ENCODE measurements around the gene PDAP1. TPM values are rescaled to one million over a fixed set of nuclear protein-coding genes. Genes with fewer than 3 reads are reported as not detected.

PDAP1 gene
- total and polyA plus RNA-seq, 9 of the 15 experiments (the other 6 are each of a cell fraction or from before 2014, with no cell fraction given): 10.2 to 315 (median 129) TPM

DNA sequence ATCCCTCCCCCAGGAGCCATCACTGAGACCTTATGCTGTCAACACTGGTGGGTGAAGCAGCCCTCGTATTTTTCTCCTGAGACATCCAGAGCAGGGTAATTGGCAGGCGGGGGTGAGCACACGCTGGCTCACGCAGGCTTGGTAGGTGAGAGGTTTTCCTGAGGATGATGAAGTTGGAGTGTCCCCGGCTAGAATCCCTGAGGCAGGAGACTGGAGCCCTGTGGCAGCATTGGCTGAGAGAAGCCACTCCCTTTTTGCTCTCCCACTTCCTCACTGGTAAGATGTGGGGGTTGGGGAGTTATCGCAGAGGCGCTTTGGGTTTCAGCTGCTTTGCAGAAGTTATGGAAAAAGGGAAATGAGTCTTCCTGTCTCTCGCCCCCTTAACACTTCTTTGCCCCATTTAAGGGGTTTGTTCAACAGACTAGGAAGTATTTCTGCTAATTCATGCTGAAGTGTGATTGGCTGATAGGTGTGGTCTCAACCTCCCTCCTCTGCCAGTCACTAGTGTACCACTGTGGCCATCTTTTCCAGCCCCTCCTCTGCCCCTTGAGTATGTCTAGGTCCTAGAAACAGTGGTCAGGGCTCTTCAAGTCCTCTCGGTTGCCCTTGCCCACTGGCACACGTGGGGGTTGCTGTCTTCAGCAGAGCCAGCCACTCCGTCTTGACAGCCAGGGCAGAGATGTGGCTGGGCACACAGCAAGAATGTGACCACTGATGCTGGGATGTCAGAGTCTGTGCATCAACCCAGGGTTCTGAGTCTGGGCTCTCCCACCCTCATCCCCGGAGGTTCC, 28.2 kb downstream of the PDAP1 start (continued):
- TF ChIP-seq, protein P1, sequence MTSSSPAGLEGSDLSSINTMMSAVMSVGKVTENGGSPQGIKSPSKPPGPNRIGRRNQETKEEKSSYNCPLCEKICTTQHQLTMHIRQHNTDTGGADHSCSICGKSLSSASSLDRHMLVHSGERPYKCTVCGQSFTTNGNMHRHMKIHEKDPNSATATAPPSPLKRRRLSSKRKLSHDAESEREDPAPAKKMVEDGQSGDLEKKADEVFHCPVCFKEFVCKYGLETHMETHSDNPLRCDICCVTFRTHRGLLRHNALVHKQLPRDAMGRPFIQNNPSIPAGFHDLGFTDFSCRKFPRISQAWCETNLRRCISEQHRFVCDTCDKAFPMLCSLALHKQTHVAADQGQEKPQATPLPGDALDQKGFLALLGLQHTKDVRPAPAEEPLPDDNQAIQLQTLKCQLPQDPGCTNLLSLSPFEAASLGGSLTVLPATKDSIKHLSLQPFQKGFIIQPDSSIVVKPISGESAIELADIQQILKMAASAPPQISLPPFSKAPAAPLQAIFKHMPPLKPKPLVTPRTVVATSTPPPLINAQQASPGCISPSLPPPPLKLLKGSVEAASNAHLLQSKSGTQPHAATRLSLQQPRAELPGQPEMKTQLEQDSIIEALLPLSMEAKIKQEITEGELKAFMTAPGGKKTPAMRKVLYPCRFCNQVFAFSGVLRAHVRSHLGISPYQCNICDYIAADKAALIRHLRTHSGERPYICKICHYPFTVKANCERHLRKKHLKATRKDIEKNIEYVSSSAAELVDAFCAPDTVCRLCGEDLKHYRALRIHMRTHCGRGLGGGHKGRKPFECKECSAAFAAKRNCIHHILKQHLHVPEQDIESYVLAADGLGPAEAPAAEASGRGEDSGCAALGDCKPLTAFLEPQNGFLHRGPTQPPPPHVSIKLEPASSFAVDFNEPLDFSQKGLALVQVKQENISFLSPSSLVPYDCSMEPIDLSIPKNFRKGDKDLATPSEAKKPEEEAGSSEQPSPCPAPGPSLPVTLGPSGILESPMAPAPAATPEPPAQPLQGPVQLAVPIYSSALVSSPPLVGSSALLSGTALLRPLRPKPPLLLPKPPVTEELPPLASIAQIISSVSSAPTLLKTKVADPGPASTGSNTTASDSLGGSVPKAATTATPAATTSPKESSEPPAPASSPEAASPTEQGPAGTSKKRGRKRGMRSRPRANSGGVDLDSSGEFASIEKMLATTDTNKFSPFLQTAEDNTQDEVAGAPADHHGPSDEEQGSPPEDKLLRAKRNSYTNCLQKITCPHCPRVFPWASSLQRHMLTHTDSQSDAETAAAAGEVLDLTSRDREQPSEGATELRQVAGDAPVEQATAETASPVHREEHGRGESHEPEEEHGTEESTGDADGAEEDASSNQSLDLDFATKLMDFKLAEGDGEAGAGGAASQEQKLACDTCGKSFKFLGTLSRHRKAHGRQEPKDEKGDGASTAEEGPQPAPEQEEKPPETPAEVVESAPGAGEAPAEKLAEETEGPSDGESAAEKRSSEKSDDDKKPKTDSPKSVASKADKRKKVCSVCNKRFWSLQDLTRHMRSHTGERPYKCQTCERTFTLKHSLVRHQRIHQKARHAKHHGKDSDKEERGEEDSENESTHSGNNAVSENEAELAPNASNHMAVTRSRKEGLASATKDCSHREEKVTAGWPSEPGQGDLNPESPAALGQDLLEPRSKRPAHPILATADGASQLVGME (CRISPR knock-in tag; IDR thresholded peaks at IDR 0.05): 0 out of 2 replicates have a peak, but pooled peaks have one; percentile 53
- TF ChIP-seq TEAD1 (CRISPR knock-in tag; IDR thresholded peaks at IDR 0.05) (0 out of 4 replicates have a peak, but pooled peaks of 1 of the 2 experiments have one; percentile 23), MYNN (IDR thresholded peaks at IDR 0.05) (peak; percentile 10; the same call in 1 of the 2 replicates), MYNN (CRISPR knock-in tag; IDR thresholded peaks at IDR 0.05) (no peak), ZNF133 (CRISPR knock-in tag; IDR thresholded peaks at IDR 0.05) (no peak), CTBP1 (IDR thresholded peaks at IDR 0.05; ENCODE audit: borderline replicate concordance) (peak; percentile 34; the same call in 1 of the 2 replicates), HDAC2 (IDR thresholded peaks at IDR 0.05) (0 out of 2 replicates have a peak, but pooled peaks have one; percentile 34), ARID1B (IDR thresholded peaks at IDR 0.05) (peak; percentile 38; the same call in 1 of the 2 replicates), ZNF165 (CRISPR knock-in tag; IDR thresholded peaks at IDR 0.05; ENCODE audit: borderline replicate concordance) (0 out of 2 replicates have a peak, but pooled peaks have one; percentile 21), FOXP1 (CRISPR knock-in tag; IDR thresholded peaks at IDR 0.05) (0 out of 2 replicates have a peak, but pooled peaks have one; percentile 61), MAFF (IDR thresholded peaks at IDR 0.05; ENCODE audit: low read length) (peak; percentile 49; the same call in 1 of the 2 replicates), ZNF76 (CRISPR knock-in tag; IDR thresholded peaks at IDR 0.05; ENCODE audit: borderline replicate concordance) (no peak), POU5F1 (IDR thresholded peaks at IDR 0.05; ENCODE audit: borderline replicate concordance, low read depth, low read length, partially characterized antibody) (no peak), TAF9B (IDR thresholded peaks at IDR 0.05; ENCODE audit: partially characterized antibody) (no peak), STAT5A (IDR thresholded peaks at IDR 0.05; ENCODE audit: borderline replicate concordance, low read length) (no peak), TARDBP (IDR thresholded peaks at IDR 0.05) (0 out of 2 replicates have a peak, but pooled peaks have one; percentile 15), NRF1 (conservative IDR thresholded peaks at IDR 0.05 in 1 of 2, IDR thresholded peaks at IDR 0.05 in 1 of 2) (0 out of 4 replicates have a peak, but pooled peaks of 1 of the 2 experiments have one; percentile 36)
- TF ChIP-seq, protein P2, sequence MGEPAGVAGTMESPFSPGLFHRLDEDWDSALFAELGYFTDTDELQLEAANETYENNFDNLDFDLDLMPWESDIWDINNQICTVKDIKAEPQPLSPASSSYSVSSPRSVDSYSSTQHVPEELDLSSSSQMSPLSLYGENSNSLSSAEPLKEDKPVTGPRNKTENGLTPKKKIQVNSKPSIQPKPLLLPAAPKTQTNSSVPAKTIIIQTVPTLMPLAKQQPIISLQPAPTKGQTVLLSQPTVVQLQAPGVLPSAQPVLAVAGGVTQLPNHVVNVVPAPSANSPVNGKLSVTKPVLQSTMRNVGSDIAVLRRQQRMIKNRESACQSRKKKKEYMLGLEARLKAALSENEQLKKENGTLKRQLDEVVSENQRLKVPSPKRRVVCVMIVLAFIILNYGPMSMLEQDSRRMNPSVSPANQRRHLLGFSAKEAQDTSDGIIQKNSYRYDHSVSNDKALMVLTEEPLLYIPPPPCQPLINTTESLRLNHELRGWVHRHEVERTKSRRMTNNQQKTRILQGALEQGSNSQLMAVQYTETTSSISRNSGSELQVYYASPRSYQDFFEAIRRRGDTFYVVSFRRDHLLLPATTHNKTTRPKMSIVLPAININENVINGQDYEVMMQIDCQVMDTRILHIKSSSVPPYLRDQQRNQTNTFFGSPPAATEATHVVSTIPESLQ (CRISPR knock-in tag; IDR thresholded peaks at IDR 0.05): peak; percentile 88
- TF ChIP-seq, protein P3, sequence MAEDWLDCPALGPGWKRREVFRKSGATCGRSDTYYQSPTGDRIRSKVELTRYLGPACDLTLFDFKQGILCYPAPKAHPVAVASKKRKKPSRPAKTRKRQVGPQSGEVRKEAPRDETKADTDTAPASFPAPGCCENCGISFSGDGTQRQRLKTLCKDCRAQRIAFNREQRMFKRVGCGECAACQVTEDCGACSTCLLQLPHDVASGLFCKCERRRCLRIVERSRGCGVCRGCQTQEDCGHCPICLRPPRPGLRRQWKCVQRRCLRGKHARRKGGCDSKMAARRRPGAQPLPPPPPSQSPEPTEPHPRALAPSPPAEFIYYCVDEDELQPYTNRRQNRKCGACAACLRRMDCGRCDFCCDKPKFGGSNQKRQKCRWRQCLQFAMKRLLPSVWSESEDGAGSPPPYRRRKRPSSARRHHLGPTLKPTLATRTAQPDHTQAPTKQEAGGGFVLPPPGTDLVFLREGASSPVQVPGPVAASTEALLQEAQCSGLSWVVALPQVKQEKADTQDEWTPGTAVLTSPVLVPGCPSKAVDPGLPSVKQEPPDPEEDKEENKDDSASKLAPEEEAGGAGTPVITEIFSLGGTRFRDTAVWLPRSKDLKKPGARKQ (CRISPR knock-in tag; IDR thresholded peaks at IDR 0.05): no peak

Data from K562 (cell line).